ENCODE data around the gene RCN1. TPM values are rescaled to one million over a fixed set of nuclear protein-coding genes. Genes with fewer than 3 reads are reported as not detected.
"Not testable (repeated sequence)": the region's sequence is repeated elsewhere in the genome, so short reads cannot be mapped to it uniquely, and the experiment has no call there.

Gene RCN1
- total and polyA plus RNA-seq, 2 donors from 2014 or later, result 82.0 to 85.0 TPM

GRCh38 chr11:32118025-32118974 is 27.4 kb downstream of the RCN1 start:
- no peak for FAIRE-seq
- H3K4me3 ChIP-seq (ENCODE audit: low read length in 3 of 3), result no peak overlapping the region
- H3K27me3 ChIP-seq (ENCODE audit: control insufficient read depth, insufficient read depth, low read length), result no peaks in the 10 kb centered on the region
- no peaks in the 10 kb centered on the region for H3K4me1 ChIP-seq (ENCODE audit: control insufficient read depth in 2 of 3, insufficient read depth in 2 of 3, low read depth in 1 of 3, low read length in 3 of 3)
- DNase-seq, result no peak
- intact Hi-C loops (cut with DNase I), result no loop called here
- no peak overlapping the region for H3K9ac ChIP-seq (ENCODE audit: low read length in 3 of 3)
- H3K36me3 ChIP-seq (ENCODE audit: control insufficient read depth in 2 of 3, insufficient read depth in 3 of 3, low read length in 3 of 3), result no peaks in the 10 kb centered on the region
- H3K27ac ChIP-seq (ENCODE audit: low read depth in 2 of 2, low read length in 2 of 2), result no peak overlapping the region
- TF ChIP-seq CTCF (IDR thresholded peaks at IDR 0.05; ENCODE audit: borderline replicate concordance, extremely low read depth, insufficient read depth), result no peak
- no peaks in the 10 kb centered on the region for H3K9me3 ChIP-seq (ENCODE audit: control insufficient read depth in 2 of 3, insufficient read depth in 1 of 3, low read length in 3 of 3)

- FAIRE-seq; H3K9ac ChIP-seq (ENCODE audit: low read length in 3 of 3); DNase-seq; H3K9me3 ChIP-seq (ENCODE audit: control insufficient read depth in 2 of 3, insufficient read depth in 1 of 3, low read length in 3 of 3); intact Hi-C loops (cut with DNase I); H3K27ac ChIP-seq (ENCODE audit: low read depth in 2 of 2, low read length in 2 of 2); H3K4me3 ChIP-seq (ENCODE audit: low read length in 3 of 3); H3K27me3 ChIP-seq (ENCODE audit: control insufficient read depth, insufficient read depth, low read length); H3K4me1 ChIP-seq (ENCODE audit: control insufficient read depth in 2 of 3, insufficient read depth in 2 of 3, low read depth in 1 of 3, low read length in 3 of 3); H3K36me3 ChIP-seq (ENCODE audit: control insufficient read depth in 2 of 3, insufficient read depth in 3 of 3, low read length in 3 of 3): not testable (repeated sequence)
Measured at GRCh38 chr11:32119139-32119538, 28.3 kb downstream of the RCN1 start.

- DNase-seq (no peak), FAIRE-seq (no peak)
- no peak for TF ChIP-seq CTCF (IDR thresholded peaks at IDR 0.05; ENCODE audit: borderline replicate concordance, extremely low read depth, insufficient read depth)
- intact Hi-C loops (cut with DNase I), result no loop called here
- Histone ChIP-seq H3K27me3 (ENCODE audit: control insufficient read depth, insufficient read depth, low read length) (no peaks in the 10 kb centered on the region), H3K27ac (ENCODE audit: low read depth in 2 of 2, low read length in 2 of 2) (no peak overlapping the region), H3K9me3 (ENCODE audit: control insufficient read depth in 2 of 3, insufficient read depth in 1 of 3, low read length in 3 of 3) (no peaks in the 10 kb centered on the region), H3K4me1 (ENCODE audit: control insufficient read depth in 2 of 3, insufficient read depth in 2 of 3, low read depth in 1 of 3, low read length in 3 of 3) (no peaks in the 10 kb centered on the region), H3K4me3 (ENCODE audit: low read length in 3 of 3) (no peak overlapping the region), H3K36me3 (ENCODE audit: control insufficient read depth in 2 of 3, insufficient read depth in 3 of 3, low read length in 3 of 3) (no peaks in the 10 kb centered on the region), H3K9ac (ENCODE audit: low read length in 3 of 3) (no peak overlapping the region)
Measured at GRCh38 chr11:32121012-32121411, 30.1 kb downstream of the RCN1 start.

- no peak overlapping the region for H3K27ac ChIP-seq (ENCODE audit: low read depth in 2 of 2, low read length in 2 of 2)
- H3K4me3 ChIP-seq (ENCODE audit: low read length in 3 of 3), result no peak overlapping the region
- H3K27me3 ChIP-seq (ENCODE audit: control insufficient read depth, insufficient read depth, low read length), result no peaks in the 10 kb centered on the region
- no peak for DNase-seq
- H3K9me3 ChIP-seq (ENCODE audit: control insufficient read depth in 2 of 3, insufficient read depth in 1 of 3, low read length in 3 of 3), result no peaks in the 10 kb centered on the region
- H3K4me1 ChIP-seq (ENCODE audit: control insufficient read depth in 2 of 3, insufficient read depth in 2 of 3, low read depth in 1 of 3, low read length in 3 of 3), result no peaks in the 10 kb centered on the region
- TF ChIP-seq CTCF (IDR thresholded peaks at IDR 0.05; ENCODE audit: borderline replicate concordance, extremely low read depth, insufficient read depth), result no peak
- no peaks in the 10 kb centered on the region for H3K36me3 ChIP-seq (ENCODE audit: control insufficient read depth in 2 of 3, insufficient read depth in 3 of 3, low read length in 3 of 3)
- no peak for FAIRE-seq
- no peak overlapping the region for H3K9ac ChIP-seq (ENCODE audit: low read length in 3 of 3)
- intact Hi-C loops (cut with DNase I), result no loop called here
Measured at GRCh38 chr11:32122200-32122599, 31.3 kb downstream of the RCN1 start.

Data from kidney (tissue), 14 donors.